Osteoblast (primary cell): Measurements from ENCODE around the gene PLSCR3. TPM values are rescaled to one million over a fixed set of nuclear protein-coding genes. Genes with fewer than 3 reads are reported as not detected.

ENCODE experiments used
- DNase-seq: peaks from one replicate; pipeline ENCODE4 v3.0.0; 2011; ENCODE audit warnings: low spot score, mixed read lengths; ENCODE audit not compliant: insufficient read length; ENCODE audit errors: missing footprints
- H2AFZ ChIP-seq: 2 replicates; pipeline ENCODE4 v1.6.0; 2011; ENCODE audit warnings: mild to moderate bottlenecking, low read length
- H3K27ac ChIP-seq: 2 replicates; pipeline ENCODE4 v1.5.1; 2011; ENCODE audit warnings: mild to moderate bottlenecking, low read depth, low read length, moderate library complexity
- H3K27me3 ChIP-seq: 2 replicates; pipeline ENCODE4 v1.6.0; 2012; ENCODE audit warnings: mild to moderate bottlenecking, control low read depth, inconsistent platforms, low read length, moderate library complexity; ENCODE audit not compliant: insufficient read depth
- H3K36me3 ChIP-seq: 2 replicates; pipeline ENCODE4 v1.5.1; 2011; ENCODE audit warnings: mild to moderate bottlenecking, low read length, control low read depth, moderate library complexity; ENCODE audit not compliant: insufficient read depth
- H3K4me1 ChIP-seq: 2 replicates; pipeline ENCODE4 v1.5.1; 2011; ENCODE audit warnings: mild to moderate bottlenecking, low read length, control low read depth, moderate library complexity; ENCODE audit not compliant: insufficient read depth
- H3K4me2 ChIP-seq: 2 replicates; pipeline ENCODE4 v1.6.0; 2011; ENCODE audit warnings: mild to moderate bottlenecking, low read length; ENCODE audit not compliant: insufficient read depth
- H3K4me3 ChIP-seq: fragments of 200-600 bp; sonication (generic); 3 replicates; pipeline ENCODE4 v1.5.1; 2012; ENCODE audit warnings: mild to moderate bottlenecking, low read length, inconsistent platforms; ENCODE audit not compliant: insufficient read depth
- H3K79me2 ChIP-seq: 2 replicates; pipeline ENCODE4 v1.6.0; 2012; ENCODE audit warnings: mild to moderate bottlenecking, low read length, control low read depth, inconsistent platforms; ENCODE audit not compliant: insufficient read depth
- H3K9me3 ChIP-seq: 2 replicates; pipeline ENCODE4 v1.5.1; 2011; ENCODE audit warnings: low read depth, low read length, control low read depth
- H4K20me1 ChIP-seq: 2 replicates; pipeline ENCODE4 v1.6.0; 2012; ENCODE audit warnings: mild to moderate bottlenecking, low read length, control low read depth; ENCODE audit not compliant: insufficient read depth
- total RNA-seq: library from RNA; depleted of rRNA; stranded (reverse); fragments of >200 nt; gene quantifications from 2 replicates; pipeline ENCODE4 v1.2.3, GENCODE V29; 2012
- TF ChIP-seq, protein P1 (sequence below): IDR thresholded peaks from 2 replicates; pipeline ENCODE4 v1.5.1; 2011; ENCODE audit warnings: mild to moderate bottlenecking, low read depth, low read length, moderate library complexity; ENCODE audit errors: extremely low read depth

PLSCR3 gene
- total RNA-seq, 1 donor: 27.9 TPM

GRCh38 chr17:7356072-7356549, 38.2 kb downstream of the PLSCR3 start:
- Histone ChIP-seq H3K4me1 (peaks cover 25% of the 10 kb centered on the region), H3K27ac (no peak overlapping the region), H3K4me3 (no peak overlapping the region), H3K9me3 (no peaks in the 10 kb centered on the region), H4K20me1 (peaks cover 26% of the 10 kb centered on the region), H3K36me3 (no peaks in the 10 kb centered on the region), H3K27me3 (no peaks in the 10 kb centered on the region), H2AFZ (no peak overlapping the region), H3K79me2 (peaks cover 35% of the 10 kb centered on the region), H3K4me2 (no peak overlapping the region)
- TF ChIP-seq, protein P1, sequence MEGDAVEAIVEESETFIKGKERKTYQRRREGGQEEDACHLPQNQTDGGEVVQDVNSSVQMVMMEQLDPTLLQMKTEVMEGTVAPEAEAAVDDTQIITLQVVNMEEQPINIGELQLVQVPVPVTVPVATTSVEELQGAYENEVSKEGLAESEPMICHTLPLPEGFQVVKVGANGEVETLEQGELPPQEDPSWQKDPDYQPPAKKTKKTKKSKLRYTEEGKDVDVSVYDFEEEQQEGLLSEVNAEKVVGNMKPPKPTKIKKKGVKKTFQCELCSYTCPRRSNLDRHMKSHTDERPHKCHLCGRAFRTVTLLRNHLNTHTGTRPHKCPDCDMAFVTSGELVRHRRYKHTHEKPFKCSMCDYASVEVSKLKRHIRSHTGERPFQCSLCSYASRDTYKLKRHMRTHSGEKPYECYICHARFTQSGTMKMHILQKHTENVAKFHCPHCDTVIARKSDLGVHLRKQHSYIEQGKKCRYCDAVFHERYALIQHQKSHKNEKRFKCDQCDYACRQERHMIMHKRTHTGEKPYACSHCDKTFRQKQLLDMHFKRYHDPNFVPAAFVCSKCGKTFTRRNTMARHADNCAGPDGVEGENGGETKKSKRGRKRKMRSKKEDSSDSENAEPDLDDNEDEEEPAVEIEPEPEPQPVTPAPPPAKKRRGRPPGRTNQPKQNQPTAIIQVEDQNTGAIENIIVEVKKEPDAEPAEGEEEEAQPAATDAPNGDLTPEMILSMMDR: peak; percentile 74
- DNase-seq: peak; percentile 97

DNA sequence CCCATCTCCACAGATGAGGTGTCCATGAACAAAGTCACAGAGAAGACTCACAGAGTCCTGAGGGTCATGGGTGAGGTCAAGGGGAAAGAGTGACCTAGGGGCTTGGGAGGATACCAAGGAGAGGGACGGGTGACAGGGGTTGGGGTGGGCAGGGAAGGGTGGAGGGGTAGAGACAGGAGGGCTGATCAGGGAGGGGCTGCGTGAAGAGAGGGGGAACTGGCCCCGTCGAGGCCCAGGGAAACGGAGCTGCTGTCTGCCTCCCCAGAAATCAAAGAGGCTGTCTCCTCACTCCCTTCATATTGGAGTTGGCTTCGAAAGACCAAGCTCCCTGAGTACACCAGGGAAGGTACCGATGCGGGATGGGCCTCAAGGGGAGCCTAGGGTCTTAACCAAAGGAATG, 38.8 kb downstream of the PLSCR3 start:
- peaks cover 39% of the 10 kb centered on the region for H3K79me2 ChIP-seq
- TF ChIP-seq, protein P1: no peak
- peak; percentile 22 for DNase-seq
- no peak overlapping the region for H3K4me2 ChIP-seq
- H3K4me3 ChIP-seq: no peak overlapping the region
- peaks cover 26% of the 10 kb centered on the region for H4K20me1 ChIP-seq
- H3K27ac ChIP-seq: no peak overlapping the region
- no peaks in the 10 kb centered on the region for H3K27me3 ChIP-seq
- H2AFZ ChIP-seq: no peak overlapping the region
- peaks cover 28% of the 10 kb centered on the region for H3K4me1 ChIP-seq
- no peaks in the 10 kb centered on the region for H3K36me3 ChIP-seq
- H3K9me3 ChIP-seq: no peaks in the 10 kb centered on the region

DNA sequence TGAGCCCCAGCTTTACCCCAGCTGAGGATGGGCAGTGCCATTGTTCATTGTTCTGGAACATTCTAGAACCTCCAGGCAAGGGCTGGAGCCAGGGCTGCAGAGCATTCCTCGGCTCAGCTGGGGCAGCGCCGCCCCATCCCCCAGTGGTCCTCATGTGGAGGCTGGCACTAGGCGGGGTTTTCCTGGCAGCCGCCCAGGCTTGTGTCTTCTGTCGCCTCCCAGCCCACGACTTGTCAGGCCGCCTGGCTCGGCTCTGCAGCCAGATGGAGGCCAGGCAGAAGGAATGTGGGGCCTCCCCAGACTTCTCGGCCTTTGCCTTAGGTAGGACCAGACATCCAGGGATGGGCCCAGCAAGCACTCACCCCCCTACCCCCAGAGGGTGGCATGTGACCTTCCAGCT, 39.3 kb downstream of the PLSCR3 start, which contains the start of gene TMEM95:
Gene TMEM95, plus strand, starts transcription at position 104 of the 400 bp plus-strand sequence. Its CDS starts 49 bp downstream, at position 153.
- H3K9me3 ChIP-seq: no peaks in the 10 kb centered on the region
- peaks cover 26% of the 10 kb centered on the region for H4K20me1 ChIP-seq
- H3K4me1 ChIP-seq: peaks cover 28% of the 10 kb centered on the region
- H3K79me2 ChIP-seq: peaks cover 39% of the 10 kb centered on the region
- TF ChIP-seq, protein P1: no peak
- H3K4me2 ChIP-seq: peak within 1 kb of the TSS; percentile 96
- no peak within 1 kb of the TSS for H2AFZ ChIP-seq
- no peaks in the 10 kb centered on the region for H3K36me3 ChIP-seq
- H3K4me3 ChIP-seq: peak within 1 kb of the TSS; percentile 95
- DNase-seq: peak; percentile 39
- peak within 1 kb of the TSS; percentile 46 for H3K27ac ChIP-seq
- H3K27me3 ChIP-seq: no peaks in the 10 kb centered on the region

DNA sequence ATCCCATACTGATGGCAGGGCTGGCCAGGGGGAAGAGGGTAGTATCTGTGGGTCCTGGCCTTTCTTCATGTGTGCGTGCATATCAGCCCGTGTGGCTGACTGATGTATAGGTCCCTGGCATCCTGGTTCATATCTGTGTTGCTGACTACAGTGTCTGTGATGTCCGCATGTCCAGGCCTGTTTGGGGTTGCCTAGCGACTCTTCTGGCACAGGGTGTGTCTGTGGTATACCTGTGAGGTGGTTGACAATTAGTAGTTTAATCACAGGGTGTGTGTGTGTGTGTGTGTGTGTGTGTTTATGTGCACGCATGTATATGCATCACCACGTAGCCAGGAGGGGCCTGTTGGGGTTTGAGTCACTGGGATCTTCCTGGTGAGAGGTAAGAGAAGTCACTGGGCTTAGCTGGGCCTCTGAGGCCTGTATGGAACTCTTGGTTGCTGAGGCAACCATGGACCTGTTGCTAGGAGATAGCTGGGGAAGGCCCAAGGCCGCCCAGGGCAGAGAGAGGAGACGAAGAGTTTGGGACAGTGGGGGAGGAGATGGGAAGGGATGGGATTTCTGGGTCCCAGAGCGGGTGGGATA, 40.0 kb downstream of the PLSCR3 start:
- no peaks in the 10 kb centered on the region for H3K36me3 ChIP-seq

More for the DNA sequence above, 40.0 kb downstream of the PLSCR3 start:
- H2AFZ ChIP-seq: no peak overlapping the region
- peaks cover 35% of the 10 kb centered on the region for H3K4me1 ChIP-seq
- peak overlapping the region; percentile 95 for H3K4me3 ChIP-seq
- H4K20me1 ChIP-seq: peaks cover 26% of the 10 kb centered on the region
- peaks cover 39% of the 10 kb centered on the region for H3K79me2 ChIP-seq
- no peaks in the 10 kb centered on the region for H3K27me3 ChIP-seq
- TF ChIP-seq, protein P1: no peak
- peak; percentile 89 for DNase-seq
- peak overlapping the region; percentile 96 for H3K4me2 ChIP-seq
- H3K9me3 ChIP-seq: no peaks in the 10 kb centered on the region
- peak overlapping the region; percentile 46 for H3K27ac ChIP-seq
